ENCODE results near the gene CMTM2.
A peak's percentile ranks its signal among the peaks of the same experiment; 100 is the strongest.
"Not testable (repeated sequence)": the region's sequence is repeated elsewhere in the genome, so short reads cannot be mapped to it uniquely, and the experiment has no call there.

CMTM2 gene

DNA sequence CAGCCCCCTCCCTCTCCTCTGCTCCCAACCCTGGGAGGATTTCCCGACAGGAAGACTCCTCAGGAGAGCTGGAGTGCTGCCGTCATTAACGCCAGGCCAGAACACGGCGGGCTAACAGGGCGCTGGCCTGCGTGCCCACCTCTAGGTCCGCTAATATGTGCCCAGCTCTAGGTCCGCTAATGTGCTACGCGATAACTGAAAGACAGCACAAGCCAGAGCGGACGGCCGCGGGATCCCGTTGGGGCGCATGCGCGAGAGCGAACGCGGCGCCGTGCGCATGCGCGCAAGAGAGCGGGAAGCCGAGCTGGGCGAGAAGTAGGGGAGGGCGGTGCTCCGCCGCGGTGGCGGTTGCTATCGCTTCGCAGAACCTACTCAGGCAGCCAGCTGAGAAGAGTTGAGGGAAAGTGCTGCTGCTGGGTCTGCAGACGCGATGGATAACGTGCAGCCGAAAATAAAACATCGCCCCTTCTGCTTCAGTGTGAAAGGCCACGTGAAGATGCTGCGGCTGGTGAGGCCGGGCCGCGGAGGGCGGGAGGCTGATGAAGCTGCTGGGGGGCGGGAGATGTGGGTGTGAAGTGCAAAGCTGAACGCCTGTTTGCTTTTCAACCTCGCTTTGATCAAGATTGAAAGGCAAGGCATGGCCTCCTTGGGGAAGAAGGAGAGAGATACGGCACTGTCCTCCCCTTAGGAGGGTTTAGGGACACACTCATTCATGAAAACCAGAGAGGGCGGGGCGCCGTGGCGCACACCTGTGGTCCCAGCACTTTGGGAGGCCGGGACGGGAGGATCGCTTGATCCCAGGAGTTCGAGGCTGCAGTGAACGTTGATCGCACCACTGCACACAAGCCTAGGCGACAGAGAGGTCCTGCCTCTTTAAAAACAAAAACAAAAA lies 26.7 kb upstream of the CMTM2 start, which contains the start of gene CKLF:
Gene CKLF, plus strand, starts transcription at position 291 of the 892 bp plus-strand sequence. Its CDS starts 140 bp downstream, at position 431.
- DNase-seq (ENCODE audit: low spot score), result peak; percentile 92

DNA sequence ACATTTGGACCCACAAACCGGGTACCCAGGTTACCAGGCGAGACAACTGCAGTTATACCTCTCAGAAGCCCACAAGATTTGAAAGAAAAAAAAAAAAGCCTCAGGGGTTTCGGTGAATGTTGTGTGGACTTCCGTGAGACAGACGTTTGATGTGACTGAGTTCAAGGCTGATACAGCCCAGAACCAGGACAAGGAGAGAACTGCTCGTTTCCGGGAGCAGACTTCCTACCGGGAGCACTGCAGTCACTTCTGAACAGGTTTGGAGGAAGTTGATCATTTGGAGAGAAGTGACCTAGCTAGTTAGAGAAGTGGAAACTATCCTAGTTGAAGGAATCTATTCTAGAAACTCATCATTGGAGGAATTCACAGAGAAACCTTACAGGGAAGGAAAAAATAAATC lies 26.0 kb upstream of the CMTM2 start:
- DNase-seq (ENCODE audit: low spot score), result no peak

DNA sequence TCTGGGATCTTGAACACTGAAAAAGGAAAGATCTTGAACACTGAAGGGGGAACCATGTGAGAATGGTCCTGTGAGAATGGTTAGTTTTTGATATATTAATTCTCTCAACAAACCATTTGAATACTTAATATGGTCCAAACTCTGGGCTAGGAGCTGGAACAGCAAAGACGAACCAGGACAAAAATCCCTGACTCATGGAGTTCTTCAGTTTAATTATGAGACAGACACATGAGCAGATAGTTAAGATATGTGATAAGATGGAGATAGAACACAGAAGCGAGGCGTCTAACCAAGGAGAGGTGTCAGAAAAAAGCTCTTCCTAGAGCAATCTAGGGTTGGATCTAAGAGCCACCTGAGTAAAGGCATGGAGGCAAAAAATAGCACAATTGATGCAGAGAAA lies 25.2 kb upstream of the CMTM2 start:
- no peak for DNase-seq (ENCODE audit: low spot score)

DNA sequence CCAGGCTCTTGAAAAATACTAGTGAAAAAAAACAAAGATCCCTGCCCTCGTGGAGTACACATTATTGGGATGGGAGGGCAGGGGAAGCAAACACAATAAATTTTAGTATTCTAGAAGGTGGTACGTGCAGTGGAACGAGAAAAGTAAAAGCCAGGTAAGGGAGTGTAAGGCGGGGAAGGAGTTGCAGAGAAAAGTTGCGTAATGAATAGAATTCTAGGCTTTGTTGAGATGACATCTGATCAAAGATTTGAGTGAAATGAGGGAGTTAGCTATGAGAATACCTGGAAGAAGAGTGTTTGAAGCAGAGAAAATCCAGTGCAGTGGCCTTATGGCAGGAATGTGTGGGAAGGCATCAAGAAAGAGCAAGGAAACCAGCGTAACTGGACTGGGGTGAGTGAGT lies 24.8 kb upstream of the CMTM2 start:
- no peak for DNase-seq (ENCODE audit: low spot score)

DNA sequence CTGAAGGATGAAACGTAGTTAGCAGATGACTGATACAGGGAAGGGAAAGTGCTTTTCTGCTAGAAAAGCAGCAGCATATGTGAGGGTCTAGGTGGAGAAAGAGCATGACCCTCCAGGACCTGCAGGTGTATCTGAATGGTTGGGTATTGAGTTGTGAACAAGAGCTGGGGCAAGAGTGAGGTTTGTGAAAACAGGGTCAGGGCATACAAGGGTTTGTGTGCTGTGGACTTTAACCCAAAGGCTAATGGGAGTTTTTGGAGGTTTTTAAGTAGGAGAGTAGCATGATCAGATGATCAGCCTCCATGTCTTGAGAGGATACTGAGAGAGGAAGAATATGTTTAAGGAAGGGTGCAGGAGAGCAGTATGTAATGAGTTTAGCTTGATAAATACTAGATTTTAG lies 19.2 kb upstream of the CMTM2 start:
- no peak for DNase-seq (ENCODE audit: low spot score)

DNA sequence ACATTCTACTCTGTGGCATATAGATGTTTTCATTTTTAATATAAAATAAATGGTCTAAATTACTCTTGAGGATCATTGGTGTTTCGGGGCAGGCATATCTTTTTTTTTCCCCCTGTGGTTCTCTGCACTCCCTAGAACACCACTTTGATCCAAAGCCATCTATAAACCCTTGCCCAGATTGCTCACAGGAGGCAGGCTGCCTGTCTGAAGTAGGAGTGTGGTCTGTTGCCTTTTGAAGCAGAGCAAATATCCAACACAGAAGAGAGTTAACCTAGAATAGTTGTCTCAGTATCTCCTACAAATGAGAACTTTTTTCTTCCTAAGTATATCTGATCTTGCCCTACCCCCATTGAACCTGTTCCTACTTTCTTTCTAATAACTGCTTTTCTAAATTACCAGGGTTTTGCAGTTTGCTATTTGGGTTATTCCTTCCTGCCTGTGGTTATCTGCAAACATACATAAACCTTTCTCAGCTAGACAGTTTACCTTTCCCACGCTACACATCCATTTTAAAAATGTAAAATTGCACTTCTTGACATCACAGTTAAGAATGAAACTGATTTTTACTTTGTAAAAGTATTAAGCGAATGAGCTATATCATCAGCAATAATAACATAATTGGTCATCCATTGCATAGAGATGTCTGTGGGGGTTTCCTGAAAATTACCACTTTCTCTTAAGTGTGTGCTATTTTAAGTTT lies 17.7 kb upstream of the CMTM2 start:
- DNase-seq (ENCODE audit: low spot score), result no peak

DNA sequence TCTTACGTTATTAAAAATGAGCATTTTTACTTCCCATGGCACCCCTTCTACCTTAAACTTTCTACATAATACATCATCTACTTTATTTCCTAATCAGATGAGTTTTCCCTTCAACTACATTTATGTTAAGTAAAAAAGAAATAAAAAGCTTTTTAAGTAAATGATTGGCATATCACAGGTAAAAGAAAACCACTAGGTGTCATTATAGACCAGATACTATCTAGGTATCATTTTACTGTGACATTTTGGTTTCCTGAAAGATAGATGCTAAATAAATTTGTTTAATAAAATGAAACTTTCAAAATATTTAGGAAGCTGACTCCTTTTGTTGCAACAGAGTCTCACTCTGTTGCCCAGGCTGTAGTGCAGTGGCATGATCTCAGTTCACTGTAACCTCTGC lies 16.9 kb upstream of the CMTM2 start:
- DNase-seq (ENCODE audit: low spot score), result no peak

DNA sequence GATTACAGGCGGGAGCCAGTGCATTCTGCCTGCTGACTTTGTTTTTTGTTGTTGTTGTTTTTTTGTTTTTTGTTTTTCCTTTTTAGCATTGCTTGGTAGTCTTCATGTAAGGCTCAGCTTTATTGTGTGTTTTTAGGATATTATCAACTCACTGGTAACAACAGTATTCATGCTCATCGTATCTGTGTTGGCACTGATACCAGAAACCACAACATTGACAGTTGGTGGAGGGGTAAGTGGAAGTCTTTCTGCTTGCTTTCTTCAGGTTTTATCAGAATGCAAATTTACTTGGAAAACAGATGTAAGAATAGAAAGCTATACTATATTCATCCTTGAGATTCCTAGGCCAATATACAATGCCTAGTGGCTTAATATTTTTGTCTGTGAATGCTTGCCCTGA lies 16.3 kb upstream of the CMTM2 start:
- no peak for DNase-seq (ENCODE audit: low spot score)

DNA sequence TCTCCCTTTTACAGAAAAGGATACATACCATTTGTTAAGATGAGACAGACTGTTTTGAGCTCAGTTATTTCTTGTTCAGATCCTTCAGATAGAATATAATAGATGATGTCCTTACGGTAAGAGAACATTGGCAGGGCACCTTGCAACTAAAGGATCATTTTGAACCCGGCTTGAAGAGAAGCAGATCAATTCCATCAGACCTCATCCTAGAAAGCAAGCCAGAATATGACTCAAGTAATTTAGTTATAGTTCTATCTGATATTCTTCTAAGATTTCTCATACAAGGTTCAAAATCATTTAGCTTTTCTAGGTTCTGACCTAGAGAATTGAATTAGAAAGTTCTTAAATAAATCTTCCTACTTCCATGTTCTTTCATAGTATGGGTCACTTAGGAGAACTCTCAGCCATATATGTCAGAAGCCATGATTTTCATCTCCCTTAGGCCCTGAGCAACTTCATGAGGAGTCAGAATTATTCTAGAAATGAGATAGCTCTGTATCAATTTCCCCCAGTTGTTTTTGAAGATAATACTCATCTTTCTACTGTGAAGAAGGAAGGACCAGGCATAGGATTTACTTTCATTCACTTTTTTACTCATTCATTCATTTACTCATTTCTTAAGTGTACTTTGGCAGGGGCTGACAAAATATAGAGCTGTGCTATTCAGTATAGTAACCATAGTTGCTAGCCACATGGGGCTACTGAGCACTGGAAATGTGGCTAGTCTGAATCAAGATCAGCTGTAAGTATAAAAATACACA lies 15.5 kb upstream of the CMTM2 start:
- no peak for DNase-seq (ENCODE audit: low spot score)

DNA sequence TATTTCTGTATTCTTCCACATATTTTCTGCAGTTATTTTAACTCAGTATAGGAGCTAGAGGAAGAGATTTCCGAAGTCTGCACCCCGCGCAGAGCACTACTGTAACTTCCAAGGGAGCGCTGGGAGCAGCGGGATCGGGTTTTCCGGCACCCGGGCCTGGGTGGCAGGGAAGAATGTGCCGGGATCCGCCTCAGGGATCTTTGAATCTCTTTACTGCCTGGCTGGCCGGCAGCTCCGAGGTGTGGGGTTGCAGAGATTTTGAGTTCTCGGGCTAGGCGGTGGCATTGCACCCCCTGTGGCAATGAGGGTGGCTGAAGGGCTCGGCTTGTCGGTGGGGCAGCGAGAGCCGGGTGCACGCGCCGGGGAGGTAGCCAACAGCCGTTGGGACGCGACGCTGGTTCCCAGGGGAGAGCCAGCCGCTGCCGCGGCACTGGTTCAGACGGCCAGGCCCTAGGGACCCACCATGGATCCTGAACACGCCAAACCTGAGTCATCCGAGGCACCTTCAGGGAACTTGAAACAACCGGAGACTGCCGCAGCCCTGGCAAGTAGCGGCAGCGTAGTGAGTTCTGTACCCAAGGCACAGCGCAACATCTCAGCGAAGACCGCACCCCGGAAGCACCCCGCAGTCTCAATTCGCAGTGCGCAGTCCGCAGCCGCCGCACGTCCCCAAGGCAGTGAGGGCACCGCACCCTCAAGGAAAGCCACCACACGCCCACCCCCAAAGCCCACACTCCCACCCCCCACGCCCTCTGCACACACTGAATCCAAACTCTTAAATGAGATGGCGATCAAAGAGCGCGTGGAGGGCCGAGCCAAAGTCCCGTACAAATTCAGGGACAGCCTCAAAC lies 13.0 kb upstream of the CMTM2 start, which contains the start of gene CMTM1:
Gene CMTM1, plus strand, starts transcription at position 389 of the 851 bp plus-strand sequence. Its CDS starts 75 bp downstream, at position 464.
- no peak for DNase-seq (ENCODE audit: low spot score)

DNA sequence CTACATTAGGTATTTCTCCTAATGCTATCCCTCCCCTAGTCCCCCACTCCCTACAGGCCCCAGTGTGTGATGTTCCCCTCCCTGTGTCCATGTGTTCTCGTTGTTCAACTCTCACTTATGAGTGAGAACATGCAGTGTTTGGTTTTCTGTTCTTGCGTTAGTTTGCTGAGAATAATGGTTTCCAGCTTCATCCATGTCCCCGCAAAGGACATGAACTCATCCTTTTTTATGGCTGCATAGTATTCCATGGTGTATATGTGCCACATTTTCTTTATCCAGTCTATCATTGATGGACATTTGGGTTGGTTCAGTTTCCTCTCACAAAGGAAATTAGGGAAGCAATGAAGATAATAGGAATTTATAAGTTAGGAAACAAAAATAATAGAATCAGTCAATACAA lies 12.0 kb upstream of the CMTM2 start:
- DNase-seq (ENCODE audit: low spot score), result not testable (repeated sequence)

DNA sequence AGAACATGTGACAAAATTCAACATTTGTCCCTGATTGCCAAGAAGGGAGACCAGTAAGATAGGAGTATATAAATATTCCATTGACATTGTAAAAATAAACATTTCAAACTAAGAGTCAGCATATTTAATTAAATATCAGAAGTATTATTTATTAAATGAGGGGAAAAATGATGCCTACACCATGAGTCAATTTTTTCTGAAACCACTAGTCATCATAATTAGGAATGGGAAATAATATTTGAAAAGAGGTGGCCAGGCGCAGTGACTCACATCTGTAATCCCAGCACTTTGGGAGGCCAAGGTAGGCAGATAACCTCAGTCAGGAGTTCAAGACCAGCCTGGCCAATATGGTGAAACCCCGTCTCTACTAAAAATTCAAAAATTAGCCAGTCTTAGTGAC lies 10.9 kb upstream of the CMTM2 start:
- DNase-seq (ENCODE audit: low spot score), result no peak

DNA sequence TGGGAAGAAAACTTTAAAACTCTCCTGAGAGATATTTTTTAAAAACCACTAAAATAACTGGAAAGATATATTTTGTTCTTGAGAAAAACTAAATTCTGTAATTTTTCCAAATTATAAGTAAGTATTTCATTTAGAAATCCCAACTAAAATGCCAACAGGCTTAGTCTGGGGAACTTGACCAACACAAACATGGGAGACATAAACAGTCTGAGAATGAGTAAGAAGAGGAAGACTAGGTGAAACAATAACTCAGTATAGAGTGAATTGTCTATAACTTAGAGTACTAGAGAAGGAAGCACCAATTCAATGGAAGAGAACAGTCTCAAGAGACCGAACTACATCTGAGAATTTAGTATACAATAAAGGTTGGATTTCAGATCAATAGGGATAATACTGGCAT lies 10.1 kb upstream of the CMTM2 start:
- no peak for DNase-seq (ENCODE audit: low spot score)

DNA sequence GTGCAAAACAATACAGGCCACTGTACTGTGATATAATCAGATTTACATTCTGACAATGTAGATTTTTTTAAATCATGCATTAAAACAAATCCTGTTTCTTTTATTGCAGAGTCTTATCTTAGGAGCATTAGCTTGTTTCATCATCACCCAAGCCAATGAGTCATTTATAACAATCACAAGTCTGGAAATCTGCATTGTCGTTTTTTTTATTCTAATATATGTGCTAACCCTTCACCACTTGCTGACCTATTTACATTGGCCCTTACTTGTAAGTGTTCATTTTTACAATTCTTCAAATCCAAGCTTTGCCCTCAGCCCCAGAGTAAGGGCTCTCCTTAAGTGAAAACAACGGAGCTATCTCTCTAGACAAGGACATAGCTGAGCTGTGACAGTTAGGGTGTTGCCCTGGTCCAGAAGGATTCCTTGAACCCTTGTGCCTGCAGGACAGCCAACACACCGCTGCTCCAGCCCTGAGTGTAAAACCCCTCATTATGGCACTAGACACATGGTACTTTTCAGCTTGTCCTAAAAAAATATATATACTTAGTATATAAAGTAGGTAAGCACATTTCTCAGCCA lies 9.3 kb upstream of the CMTM2 start:
- DNase-seq (ENCODE audit: low spot score), result no peak

DNA sequence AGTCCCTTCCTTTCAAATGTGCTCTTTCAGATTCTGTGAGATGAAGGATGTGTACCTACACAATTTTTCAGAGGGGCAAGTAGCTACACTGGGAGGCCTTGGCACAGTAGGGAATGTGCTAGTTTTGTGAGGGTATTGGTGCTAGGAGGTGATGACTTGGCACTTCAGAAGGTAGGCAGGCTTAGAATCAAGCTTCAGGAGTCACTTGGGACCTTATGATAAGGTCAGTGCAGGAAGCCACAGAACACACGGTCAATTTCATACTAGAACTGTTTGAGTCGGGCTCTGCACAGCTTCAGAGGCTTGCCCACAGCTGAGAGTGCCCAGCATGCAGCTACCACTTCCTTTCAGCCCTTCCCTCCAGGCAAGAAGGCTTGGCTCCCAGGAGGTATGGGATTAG lies 6.9 kb upstream of the CMTM2 start:
- no peak for DNase-seq (ENCODE audit: low spot score)

DNA sequence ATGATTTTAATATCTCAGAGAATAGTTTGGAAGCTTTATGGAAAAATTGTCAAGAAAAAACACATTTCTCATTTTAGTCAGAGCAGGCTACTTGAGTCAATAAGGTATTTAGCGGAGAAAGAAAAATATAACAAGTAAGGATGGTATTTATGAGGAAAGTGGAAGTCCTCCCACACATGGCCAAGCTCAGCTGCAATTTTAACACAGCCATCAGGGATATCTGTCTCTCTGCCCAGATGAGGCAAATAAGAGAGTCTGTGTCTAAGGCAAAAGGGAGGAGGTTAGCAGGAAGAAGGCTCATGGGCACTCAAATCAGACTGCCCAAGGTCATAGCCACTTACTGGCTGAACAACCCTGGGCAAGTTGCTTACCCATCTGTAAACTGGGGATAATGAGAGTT lies 5.2 kb upstream of the CMTM2 start:
- no peak for DNase-seq (ENCODE audit: low spot score)

DNA sequence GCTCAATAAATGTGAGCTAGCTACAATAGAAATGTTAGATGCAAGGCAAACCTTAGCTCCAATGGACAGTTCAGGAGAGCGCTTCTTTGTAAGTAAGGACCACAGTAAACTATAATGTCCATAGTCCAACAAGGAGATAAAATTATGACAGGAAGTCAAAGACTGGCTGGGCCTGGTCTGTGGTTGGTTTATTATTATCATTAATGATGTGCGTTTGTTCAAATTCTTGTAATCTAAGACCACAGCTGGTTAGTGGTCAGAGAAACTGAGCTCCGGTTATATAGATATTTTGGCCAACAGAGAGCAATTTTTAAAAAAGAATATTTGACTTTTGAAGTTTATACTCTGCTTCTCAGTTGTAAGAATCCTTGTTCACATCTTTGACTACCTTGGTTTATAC lies 4.7 kb upstream of the CMTM2 start:
- no peak for DNase-seq (ENCODE audit: low spot score)

DNA sequence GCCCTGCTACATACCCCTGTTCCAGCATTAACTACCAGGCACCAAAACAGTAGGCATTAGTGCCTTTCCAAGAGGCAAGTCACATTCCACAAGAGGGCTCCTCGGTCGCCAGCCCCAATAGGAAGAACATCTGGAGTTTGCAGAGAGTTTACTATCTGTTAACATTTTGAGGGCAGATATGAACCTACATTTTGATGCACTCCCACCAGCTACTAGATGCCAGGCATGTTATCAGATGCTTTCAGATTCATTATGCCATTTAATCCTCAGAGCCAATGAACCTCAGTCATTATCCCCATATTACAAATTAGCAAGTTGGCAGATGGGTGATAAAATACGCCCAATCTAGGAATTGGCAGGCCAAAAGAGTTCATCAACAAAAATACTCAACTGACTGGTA lies 4.2 kb upstream of the CMTM2 start:
- DNase-seq (ENCODE audit: low spot score), result no peak

DNA sequence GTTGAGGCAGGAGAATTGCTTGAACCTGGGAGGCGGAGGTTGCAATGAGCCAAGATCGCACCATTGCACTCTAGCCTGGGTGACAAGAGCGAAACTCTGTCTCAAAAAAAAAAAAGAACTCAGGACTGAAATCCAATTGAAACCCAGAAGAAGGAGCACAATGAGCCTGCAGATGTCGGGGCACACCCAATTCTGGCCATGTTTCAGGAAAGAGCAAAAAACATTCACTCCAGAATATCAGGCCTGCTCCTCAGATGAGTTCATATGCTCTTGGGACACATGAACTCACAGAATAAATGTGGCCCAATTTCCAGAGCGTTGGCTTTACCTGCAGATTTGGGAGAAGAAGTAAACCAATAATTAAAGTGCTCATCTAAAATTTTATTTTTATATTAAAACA lies 3.0 kb upstream of the CMTM2 start:
- DNase-seq (ENCODE audit: low spot score), result no peak

DNA sequence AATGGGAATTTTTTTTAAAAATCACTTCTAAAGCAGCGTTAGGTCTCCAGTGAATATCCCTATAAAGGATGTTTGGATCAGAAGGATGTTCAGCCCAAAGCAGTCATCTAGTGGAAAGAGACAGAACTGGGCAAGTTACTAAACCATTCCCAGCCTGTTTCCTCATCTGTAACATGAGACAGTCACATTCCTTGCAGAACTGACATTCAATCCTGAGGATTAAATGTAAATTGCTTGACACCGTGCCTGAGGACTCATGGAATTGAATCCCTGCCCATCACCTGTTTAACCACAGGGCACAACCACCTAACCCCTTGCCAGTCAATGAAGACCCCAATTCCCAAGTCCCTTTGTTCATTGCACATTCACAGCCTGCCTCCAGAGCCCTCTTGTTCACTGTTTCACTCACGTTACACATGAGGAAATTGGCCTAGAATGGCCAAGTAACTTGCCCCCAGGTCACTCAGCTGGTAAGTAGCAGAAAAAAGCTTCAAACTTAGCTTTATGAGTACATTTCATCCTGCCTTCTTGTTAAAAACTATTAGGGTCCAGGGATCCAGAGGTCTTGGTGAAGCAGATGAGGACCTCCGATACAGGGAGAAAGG lies 1.4 kb downstream of the CMTM2 start:
- DNase-seq (ENCODE audit: low spot score), result no peak
